ENCODE measurements around the gene DMRT2.

The DMRT2 gene

GRCh38 chr9:1042466-1042865 is 7.7 kb upstream of the DMRT2 start:
- CTCF ChIA-PET = no interaction called here
- TF ChIP-seq NFRKB (IDR thresholded peaks at IDR 0.05) = no peak
- TF ChIP-seq ELF4 (IDR thresholded peaks at IDR 0.05) = no peak
- TF ChIP-seq FOXA1 (IDR thresholded peaks at IDR 0.05) = no peak
- no peak for TF ChIP-seq ARNT (IDR thresholded peaks at IDR 0.05)
- no peak for TF ChIP-seq L3MBTL2 (conservative IDR thresholded peaks at IDR 0.05)
- no peak for TF ChIP-seq TARDBP (IDR thresholded peaks at IDR 0.05)
- TF ChIP-seq ZNF384 (IDR thresholded peaks at IDR 0.05) = no peak
- no peak for TF ChIP-seq FOXK2 (IDR thresholded peaks at IDR 0.05)
- no peak for TF ChIP-seq SUZ12 (IDR thresholded peaks at IDR 0.05)
- TF ChIP-seq FOXM1 (IDR thresholded peaks at IDR 0.05; ENCODE audit: borderline replicate concordance) = no peak
- no peak for TF ChIP-seq PKNOX1 (IDR thresholded peaks at IDR 0.05)
- no peak for TF ChIP-seq HDGF (IDR thresholded peaks at IDR 0.05; ENCODE audit: borderline replicate concordance)
- TF ChIP-seq LEF1 (IDR thresholded peaks at IDR 0.05; ENCODE audit: borderline replicate concordance) = no peak
- TF ChIP-seq BHLHE40 (IDR thresholded peaks at IDR 0.05; ENCODE audit: borderline replicate concordance) = no peak
- no peak for TF ChIP-seq SP1 (IDR thresholded peaks at IDR 0.05)
- no peak for TF ChIP-seq CTBP1 (IDR thresholded peaks at IDR 0.05; ENCODE audit: borderline replicate concordance)
- POLR2A ChIA-PET = no interaction called here
- no peak for DNase-seq (ENCODE audit: extremely low spot score)

- ChIA-PET POLR2A (no interaction called here), CTCF (no interaction called here)
- DNase-seq (ENCODE audit: extremely low spot score) = no peak
- TF ChIP-seq PKNOX1 (IDR thresholded peaks at IDR 0.05) = no peak
- TF ChIP-seq ELF4 (IDR thresholded peaks at IDR 0.05) = no peak
- no peak for TF ChIP-seq NFRKB (IDR thresholded peaks at IDR 0.05)
- no peak for TF ChIP-seq CTBP1 (IDR thresholded peaks at IDR 0.05; ENCODE audit: borderline replicate concordance)
- no peak for TF ChIP-seq SUZ12 (IDR thresholded peaks at IDR 0.05)
- no peak for TF ChIP-seq FOXM1 (IDR thresholded peaks at IDR 0.05; ENCODE audit: borderline replicate concordance)
- TF ChIP-seq SP1 (IDR thresholded peaks at IDR 0.05) = no peak
Measured at GRCh38 chr9:1044643-1045042, 5.5 kb upstream of the DMRT2 start.

GRCh38 chr9:1046639-1047572 is 3.3 kb upstream of the DMRT2 start:
- ChIA-PET POLR2A (no interaction called here), CTCF (no interaction called here)
- no peak for TF ChIP-seq BHLHE40 (IDR thresholded peaks at IDR 0.05; ENCODE audit: borderline replicate concordance)
- TF ChIP-seq PKNOX1 (IDR thresholded peaks at IDR 0.05) = no peak
- no peak for TF ChIP-seq FOXK2 (IDR thresholded peaks at IDR 0.05)
- TF ChIP-seq SP1 (IDR thresholded peaks at IDR 0.05) = no peak
- TF ChIP-seq SUZ12 (IDR thresholded peaks at IDR 0.05) = no peak
- no peak for TF ChIP-seq ARNT (IDR thresholded peaks at IDR 0.05)
- no peak for TF ChIP-seq TARDBP (IDR thresholded peaks at IDR 0.05)
- no peak for TF ChIP-seq CTBP1 (IDR thresholded peaks at IDR 0.05; ENCODE audit: borderline replicate concordance)
- no peak for TF ChIP-seq L3MBTL2 (conservative IDR thresholded peaks at IDR 0.05)
- no peak for TF ChIP-seq ELF4 (IDR thresholded peaks at IDR 0.05)
- TF ChIP-seq FOXA1 (IDR thresholded peaks at IDR 0.05) = no peak
- no peak for TF ChIP-seq ZNF384 (IDR thresholded peaks at IDR 0.05)
- DNase-seq (ENCODE audit: extremely low spot score) = no peak

GRCh38 chr9:1047591-1048230 is 2.4 kb upstream of the DMRT2 start:
- ChIA-PET CTCF (no interaction called here), POLR2A (no interaction called here)
- TF ChIP-seq ELF4 (IDR thresholded peaks at IDR 0.05) (no peak), TARDBP (IDR thresholded peaks at IDR 0.05) (no peak), L3MBTL2 (conservative IDR thresholded peaks at IDR 0.05) (no peak), SP1 (IDR thresholded peaks at IDR 0.05) (no peak), BHLHE40 (IDR thresholded peaks at IDR 0.05; ENCODE audit: borderline replicate concordance) (no peak), PKNOX1 (IDR thresholded peaks at IDR 0.05) (no peak)
- no peak for DNase-seq (ENCODE audit: extremely low spot score)

- CTCF ChIA-PET = no interaction called here
- POLR2A ChIA-PET = no interaction called here
- TF ChIP-seq L3MBTL2 (conservative IDR thresholded peaks at IDR 0.05) (no peak), ARNT (IDR thresholded peaks at IDR 0.05) (no peak), SP1 (IDR thresholded peaks at IDR 0.05) (no peak), FOXK2 (IDR thresholded peaks at IDR 0.05) (no peak), FOXM1 (IDR thresholded peaks at IDR 0.05; ENCODE audit: borderline replicate concordance) (no peak), ELF4 (IDR thresholded peaks at IDR 0.05) (no peak), NFRKB (IDR thresholded peaks at IDR 0.05) (no peak), ZNF384 (IDR thresholded peaks at IDR 0.05) (no peak), LEF1 (IDR thresholded peaks at IDR 0.05; ENCODE audit: borderline replicate concordance) (no peak), FOXA1 (IDR thresholded peaks at IDR 0.05) (no peak), CTBP1 (IDR thresholded peaks at IDR 0.05; ENCODE audit: borderline replicate concordance) (no peak), TARDBP (IDR thresholded peaks at IDR 0.05) (no peak), HDGF (IDR thresholded peaks at IDR 0.05; ENCODE audit: borderline replicate concordance) (no peak)
- no peak for DNase-seq (ENCODE audit: extremely low spot score)
Measured at GRCh38 chr9:1048231-1048619, 1.9 kb upstream of the DMRT2 start.

All from HEK293T (cell line).